Spleen (tissue), 7 donors: Measurements from ENCODE around the gene MCF2L.

ENCODE experiments used
- POLR2A ChIP-seq, 3 donors: fragments of 450-650 bp; IDR thresholded peaks; one replicate each; pipeline ENCODE4 v1.5.1; 2017; ENCODE audit warnings: antibody characterized with exemption in 3 of 3, mild to moderate bottlenecking in 1 of 3
- TF ChIP-seq, protein P1 (sequence below), 11 experiments: fragments of 200-600 bp in 7 of 11; fragments of 450-650 bp in 4 of 11; sonication (generic) in 4 of 11; IDR thresholded peaks in 8 of 11; conservative IDR thresholded peaks in 3 of 11; 1 replicate in 7 of 11; 2 replicates in 4 of 11; pipeline versions ENCODE4 v1.4.0 to v1.8.0; 2016 to 2021; ENCODE audit warnings: antibody characterized with exemption in 11 of 11, inconsistent platforms in 4 of 11, mild to moderate bottlenecking in 1 of 11
- donor health status: DM: no; HTN: no; CAD: no; lungs with moderate emphysema.
- donor health status: DM: no; HTN: no; CAD: no.
- donor health status: DM: no; HTN: no; CAD: no.

DNA sequence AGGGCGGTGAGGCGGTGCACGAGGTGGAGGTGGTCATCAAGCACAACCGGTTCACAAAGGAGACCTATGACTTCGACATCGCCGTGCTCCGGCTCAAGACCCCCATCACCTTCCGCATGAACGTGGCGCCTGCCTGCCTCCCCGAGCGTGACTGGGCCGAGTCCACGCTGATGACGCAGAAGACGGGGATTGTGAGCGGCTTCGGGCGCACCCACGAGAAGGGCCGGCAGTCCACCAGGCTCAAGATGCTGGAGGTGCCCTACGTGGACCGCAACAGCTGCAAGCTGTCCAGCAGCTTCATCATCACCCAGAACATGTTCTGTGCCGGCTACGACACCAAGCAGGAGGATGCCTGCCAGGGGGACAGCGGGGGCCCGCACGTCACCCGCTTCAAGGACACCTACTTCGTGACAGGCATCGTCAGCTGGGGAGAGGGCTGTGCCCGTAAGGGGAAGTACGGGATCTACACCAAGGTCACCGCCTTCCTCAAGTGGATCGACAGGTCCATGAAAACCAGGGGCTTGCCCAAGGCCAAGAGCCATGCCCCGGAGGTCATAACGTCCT is 180.0 kb downstream of the MCF2L start:
- TF ChIP-seq, protein P1, sequence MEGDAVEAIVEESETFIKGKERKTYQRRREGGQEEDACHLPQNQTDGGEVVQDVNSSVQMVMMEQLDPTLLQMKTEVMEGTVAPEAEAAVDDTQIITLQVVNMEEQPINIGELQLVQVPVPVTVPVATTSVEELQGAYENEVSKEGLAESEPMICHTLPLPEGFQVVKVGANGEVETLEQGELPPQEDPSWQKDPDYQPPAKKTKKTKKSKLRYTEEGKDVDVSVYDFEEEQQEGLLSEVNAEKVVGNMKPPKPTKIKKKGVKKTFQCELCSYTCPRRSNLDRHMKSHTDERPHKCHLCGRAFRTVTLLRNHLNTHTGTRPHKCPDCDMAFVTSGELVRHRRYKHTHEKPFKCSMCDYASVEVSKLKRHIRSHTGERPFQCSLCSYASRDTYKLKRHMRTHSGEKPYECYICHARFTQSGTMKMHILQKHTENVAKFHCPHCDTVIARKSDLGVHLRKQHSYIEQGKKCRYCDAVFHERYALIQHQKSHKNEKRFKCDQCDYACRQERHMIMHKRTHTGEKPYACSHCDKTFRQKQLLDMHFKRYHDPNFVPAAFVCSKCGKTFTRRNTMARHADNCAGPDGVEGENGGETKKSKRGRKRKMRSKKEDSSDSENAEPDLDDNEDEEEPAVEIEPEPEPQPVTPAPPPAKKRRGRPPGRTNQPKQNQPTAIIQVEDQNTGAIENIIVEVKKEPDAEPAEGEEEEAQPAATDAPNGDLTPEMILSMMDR (IDR thresholded peaks at IDR 0.05 in 8 of 11, conservative IDR thresholded peaks at IDR 0.05 in 3 of 11) = no peak
- no peak for TF ChIP-seq POLR2A (IDR thresholded peaks at IDR 0.05)
